Neural crest cell (in vitro differentiated cells): ENCODE results near the gene NRXN3. TPM values are rescaled to one million over a fixed set of nuclear protein-coding genes. Genes with fewer than 3 reads are reported as not detected.

Source experiments
- DNase-seq: peaks from one replicate; pipeline ENCODE4 v3.0.0; 2021; ENCODE audit warnings: low read depth, mixed read lengths, low spot score
- H3K27ac Mint-ChIP-seq: one replicate; pipeline ENCODE4 v1.8.0; 2021; ENCODE audit warnings: mild to moderate bottlenecking, mixed read lengths; ENCODE audit not compliant: unreplicated experiment
- H3K27me3 Mint-ChIP-seq: 2 replicates; pipeline ENCODE4 v1.8.0; 2021; ENCODE audit warnings: low read depth, mild to moderate bottlenecking, mixed read lengths
- H3K36me3 Mint-ChIP-seq: 2 replicates; pipeline ENCODE4 v1.8.0; 2021; ENCODE audit warnings: low read depth, mild to moderate bottlenecking, mixed read lengths
- H3K4me1 Mint-ChIP-seq: 2 replicates; pipeline ENCODE4 v1.8.0; 2021; ENCODE audit warnings: mixed read lengths
- H3K4me3 Mint-ChIP-seq: one replicate; pipeline ENCODE4 v1.8.0; 2021; ENCODE audit warnings: mild to moderate bottlenecking, mixed read lengths
- H3K9me3 Mint-ChIP-seq: 2 replicates; pipeline ENCODE4 v1.8.0; 2021; ENCODE audit warnings: mixed read lengths
- CTCF ChIP-seq: fragments of 200-600 bp; sonication (generic); conservative IDR thresholded peaks from 2 replicates; pipeline ENCODE4 v1.5.0; 2021; ENCODE audit warnings: antibody characterized with exemption, mild to moderate bottlenecking
- total RNA-seq: library from RNA; stranded (reverse); gene quantifications from 2 replicates; pipeline ENCODE4 v1.2.1, GENCODE V29; 2021

NRXN3 gene
- total RNA-seq, 1 donor from 2014 or later: 2.5 TPM

- Mint-ChIP-seq H3K27me3 (peaks cover 3% of the 10 kb centered on the region), H3K4me3 (no peak overlapping the region), H3K36me3 (no peaks in the 10 kb centered on the region), H3K27ac (no peak overlapping the region), H3K9me3 (no peaks in the 10 kb centered on the region), H3K4me1 (no peaks in the 10 kb centered on the region)
- TF ChIP-seq CTCF: no peak
- no peak for DNase-seq
Measured at GRCh38 chr14:79256380-79256779, 1086.2 kb downstream of the NRXN3 start.

GRCh38 chr14:79260406-79260805, 1090.2 kb downstream of the NRXN3 start:
- H3K4me3 Mint-ChIP-seq: no peak overlapping the region
- H3K4me1 Mint-ChIP-seq: no peaks in the 10 kb centered on the region
- no peaks in the 10 kb centered on the region for H3K36me3 Mint-ChIP-seq
- H3K9me3 Mint-ChIP-seq: no peaks in the 10 kb centered on the region
- H3K27me3 Mint-ChIP-seq: peaks cover 8% of the 10 kb centered on the region
- DNase-seq: no peak
- no peak overlapping the region for H3K27ac Mint-ChIP-seq
- no peak for TF ChIP-seq CTCF

GRCh38 chr14:79265366-79265946, 1095.3 kb downstream of the NRXN3 start:
- Mint-ChIP-seq H3K36me3 (no peaks in the 10 kb centered on the region), H3K27me3 (peaks cover 8% of the 10 kb centered on the region), H3K27ac (no peak overlapping the region), H3K4me3 (no peak overlapping the region), H3K9me3 (no peaks in the 10 kb centered on the region), H3K4me1 (no peaks in the 10 kb centered on the region)
- DNase-seq: no peak
- no peak for TF ChIP-seq CTCF

GRCh38 chr14:79270361-79270760, 1100.2 kb downstream of the NRXN3 start:
- peaks cover 6% of the 10 kb centered on the region for H3K27me3 Mint-ChIP-seq

GRCh38 chr14:79271122-79271521, 1100.9 kb downstream of the NRXN3 start:
- H3K36me3 Mint-ChIP-seq: no peaks in the 10 kb centered on the region
- H3K27ac Mint-ChIP-seq: no peak overlapping the region
- no peaks in the 10 kb centered on the region for H3K4me1 Mint-ChIP-seq
- no peaks in the 10 kb centered on the region for H3K9me3 Mint-ChIP-seq
- no peak overlapping the region for H3K4me3 Mint-ChIP-seq
- H3K27me3 Mint-ChIP-seq: peaks cover 14% of the 10 kb centered on the region
- no peak for DNase-seq
- no peak for TF ChIP-seq CTCF

More at GRCh38 chr14:79270361-79270760, 1100.2 kb downstream of the NRXN3 start:
- DNase-seq: no peak
- Mint-ChIP-seq H3K4me1 (no peaks in the 10 kb centered on the region), H3K36me3 (no peaks in the 10 kb centered on the region), H3K9me3 (no peaks in the 10 kb centered on the region), H3K27ac (no peak overlapping the region), H3K4me3 (no peak overlapping the region)
- TF ChIP-seq CTCF: no peak
